ENCODE data around the gene SYMPK.

SYMPK gene

GRCh38 chr19:45865269-45865948 lies 2.5 kb upstream of the SYMPK start:
- TF ChIP-seq CTCF (IDR thresholded peaks at IDR 0.05; ENCODE audit: borderline replicate concordance, control extremely low read depth, extremely low read depth, insufficient read depth, missing control alignments): no peak
- in situ Hi-C loops (cut with MboI; ENCODE audit: low sequenced_read_pairs, unreplicated experiment): no loop called here
- no peak for DNase-seq (ENCODE audit: low spot score)

- no peak for TF ChIP-seq CTCF (IDR thresholded peaks at IDR 0.05; ENCODE audit: borderline replicate concordance, control extremely low read depth, extremely low read depth, insufficient read depth, missing control alignments)
- in situ Hi-C loops (cut with MboI; ENCODE audit: low sequenced_read_pairs, unreplicated experiment): no loop called here
- DNase-seq (ENCODE audit: low spot score): no peak
Observed at GRCh38 chr19:45864629-45865082, 1.7 kb upstream of the SYMPK start.

- DNase-seq (ENCODE audit: low spot score): peak; percentile 93
- TF ChIP-seq CTCF (IDR thresholded peaks at IDR 0.05; ENCODE audit: borderline replicate concordance, control extremely low read depth, extremely low read depth, insufficient read depth, missing control alignments): peak; percentile 75
- in situ Hi-C loops (cut with MboI; ENCODE audit: low sequenced_read_pairs, unreplicated experiment): no loop called here
Observed at GRCh38 chr19:45863840-45864628, 1.1 kb upstream of the SYMPK start, which contains the start of gene FOXA3. Gene FOXA3, plus strand, starts transcription at chr19:45864326. Its CDS starts 131 bp downstream, at chr19:45864457.

DNA sequence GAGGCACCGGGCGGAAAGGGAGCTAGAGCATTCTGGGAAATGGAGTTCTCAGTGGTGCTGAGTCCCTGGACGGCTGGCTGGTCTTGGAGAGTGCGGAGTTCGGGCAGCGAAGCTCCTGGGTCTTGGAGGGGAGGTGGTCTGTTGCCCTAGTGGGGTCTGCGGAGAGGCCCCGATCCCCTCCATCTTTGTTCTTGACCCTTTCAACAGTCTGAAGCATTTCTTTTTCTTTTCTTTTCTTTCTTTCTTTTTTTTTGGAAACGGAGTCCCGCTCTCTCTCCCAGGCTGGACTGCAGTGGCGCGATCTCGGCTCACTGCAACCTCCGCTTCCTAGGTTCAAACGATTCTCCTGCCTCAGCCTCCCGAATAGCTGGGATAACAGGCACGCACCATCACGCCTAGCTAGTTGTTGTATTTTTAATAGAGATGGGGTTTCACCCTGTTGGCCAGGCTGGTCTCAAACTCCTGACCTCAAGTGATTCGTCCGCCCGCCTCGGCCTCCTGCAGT lies 440 bp upstream of the SYMPK start:
- no peak for TF ChIP-seq CTCF (IDR thresholded peaks at IDR 0.05; ENCODE audit: borderline replicate concordance, control extremely low read depth, extremely low read depth, insufficient read depth, missing control alignments)
- DNase-seq (ENCODE audit: low spot score): no peak
- in situ Hi-C loops (cut with MboI; ENCODE audit: low sequenced_read_pairs, unreplicated experiment): no loop called here

GRCh38 chr19:45862271-45862563 lies 730 bp downstream of the SYMPK start:
- in situ Hi-C loops (cut with MboI; ENCODE audit: low sequenced_read_pairs, unreplicated experiment): no loop called here
- DNase-seq (ENCODE audit: low spot score): no peak
- no peak for TF ChIP-seq CTCF (IDR thresholded peaks at IDR 0.05; ENCODE audit: borderline replicate concordance, control extremely low read depth, extremely low read depth, insufficient read depth, missing control alignments)

GRCh38 chr19:45860359-45861259 lies 2.3 kb downstream of the SYMPK start:
- in situ Hi-C loops (cut with MboI; ENCODE audit: low sequenced_read_pairs, unreplicated experiment): no loop called here
- DNase-seq (ENCODE audit: low spot score): no peak
- no peak for TF ChIP-seq CTCF (IDR thresholded peaks at IDR 0.05; ENCODE audit: borderline replicate concordance, control extremely low read depth, extremely low read depth, insufficient read depth, missing control alignments)
